ENCODE data around the gene GRAMD2A. TPM values are rescaled to one million over a fixed set of nuclear protein-coding genes. Genes with fewer than 3 reads are reported as not detected.

GRAMD2A gene
- total RNA-seq, 2 donors from 2014 or later, result 2.0 TPM

- Mint-ChIP-seq H3K27me3 (ENCODE audit: insufficient read depth) (peaks cover 29% of the 10 kb centered on the region), H3K36me3 (ENCODE audit: low read depth) (no peaks in the 10 kb centered on the region)
Measured at GRCh38 chr15:72182244-72182643, 15.3 kb downstream of the GRAMD2A start.

GRCh38 chr15:72180761-72181324, 16.7 kb downstream of the GRAMD2A start:
- Mint-ChIP-seq H3K36me3 (ENCODE audit: low read depth) (no peaks in the 10 kb centered on the region), H3K27ac (no peak overlapping the region), H3K9me3 (no peaks in the 10 kb centered on the region), H3K4me1 (peaks cover 7% of the 10 kb centered on the region), H3K4me3 (no peak overlapping the region), H3K27me3 (ENCODE audit: insufficient read depth) (peaks cover 29% of the 10 kb centered on the region)
- no peak overlapping the region for H3K9ac ChIP-seq (ENCODE audit: extremely low read depth, low read length, poor library complexity, severe bottlenecking)
- no peak for TF ChIP-seq CTCF (conservative IDR thresholded peaks at IDR 0.05)
- peak; percentile 27 for DNase-seq
- peaks cover 5% of the 10 kb centered on the region for H3K4me1 ChIP-seq (ENCODE audit: control insufficient read depth, insufficient read depth, low read length)
- no peaks in the 10 kb centered on the region for H3K9me3 ChIP-seq (ENCODE audit: control insufficient read depth, low read length)
- H3K27ac ChIP-seq (ENCODE audit: low read depth, low read length), result peak overlapping the region; percentile 58
- no peaks in the 10 kb centered on the region for H3K36me3 ChIP-seq (ENCODE audit: control insufficient read depth, insufficient read depth, low read length)
- peaks cover 30% of the 10 kb centered on the region for H3K27me3 ChIP-seq (ENCODE audit: control insufficient read depth, insufficient read depth, low read length, poor library complexity, severe bottlenecking)
- WGBS, 2 experiments (ENCODE audit: insufficient coverage in 1 of 2, insufficient read length in 1 of 2), result 94 to 97% methylated on average over 3 to 5 of the region's 5 CpGs
- H3K4me3 ChIP-seq (ENCODE audit: low read length), result no peak overlapping the region

More at GRCh38 chr15:72182244-72182643, 15.3 kb downstream of the GRAMD2A start:
- no peaks in the 10 kb centered on the region for H3K9me3 Mint-ChIP-seq
- H3K4me1 Mint-ChIP-seq, result peaks cover 7% of the 10 kb centered on the region
- no peak overlapping the region for H3K9ac ChIP-seq (ENCODE audit: extremely low read depth, low read length, poor library complexity, severe bottlenecking)
- peaks cover 30% of the 10 kb centered on the region for H3K27me3 ChIP-seq (ENCODE audit: control insufficient read depth, insufficient read depth, low read length, poor library complexity, severe bottlenecking)
- H3K27ac Mint-ChIP-seq, result no peak overlapping the region
- H3K4me1 ChIP-seq (ENCODE audit: control insufficient read depth, insufficient read depth, low read length), result peaks cover 5% of the 10 kb centered on the region
- H3K9me3 ChIP-seq (ENCODE audit: control insufficient read depth, low read length), result no peaks in the 10 kb centered on the region
- WGBS, 2 experiments (ENCODE audit: insufficient coverage in 1 of 2, insufficient read length in 1 of 2), result 93% methylated on average over 2 of the region's 3 CpGs; no CpG with 5 or more reads in 1 of the 2 experiments
- no peak overlapping the region for H3K4me3 Mint-ChIP-seq
- no peak overlapping the region for H3K4me3 ChIP-seq (ENCODE audit: low read length)
- no peak for DNase-seq
- H3K36me3 ChIP-seq (ENCODE audit: control insufficient read depth, insufficient read depth, low read length), result no peaks in the 10 kb centered on the region
- no peak for TF ChIP-seq CTCF (conservative IDR thresholded peaks at IDR 0.05)
- no peak overlapping the region for H3K27ac ChIP-seq (ENCODE audit: low read depth, low read length)

GRCh38 chr15:72179950-72180581, 17.5 kb downstream of the GRAMD2A start:
- H3K9me3 ChIP-seq (ENCODE audit: control insufficient read depth, low read length), result no peaks in the 10 kb centered on the region
- Mint-ChIP-seq H3K4me1 (peaks cover 7% of the 10 kb centered on the region), H3K9me3 (no peaks in the 10 kb centered on the region), H3K27me3 (ENCODE audit: insufficient read depth) (peaks cover 25% of the 10 kb centered on the region), H3K27ac (no peak overlapping the region), H3K36me3 (ENCODE audit: low read depth) (no peaks in the 10 kb centered on the region), H3K4me3 (no peak overlapping the region)
- H3K27me3 ChIP-seq (ENCODE audit: control insufficient read depth, insufficient read depth, low read length, poor library complexity, severe bottlenecking), result peaks cover 24% of the 10 kb centered on the region
- H3K36me3 ChIP-seq (ENCODE audit: control insufficient read depth, insufficient read depth, low read length), result no peaks in the 10 kb centered on the region
- H3K27ac ChIP-seq (ENCODE audit: low read depth, low read length), result peak overlapping the region; percentile 58
- H3K4me3 ChIP-seq (ENCODE audit: low read length), result no peak overlapping the region
- H3K9ac ChIP-seq (ENCODE audit: extremely low read depth, low read length, poor library complexity, severe bottlenecking), result no peak overlapping the region
- TF ChIP-seq CTCF (conservative IDR thresholded peaks at IDR 0.05), result no peak
- WGBS, 2 experiments (ENCODE audit: insufficient coverage in 1 of 2, insufficient read length in 1 of 2), result 86% methylated on average over 11 to 16 of the region's 16 CpGs
- DNase-seq, result peak; percentile 68
- peaks cover 5% of the 10 kb centered on the region for H3K4me1 ChIP-seq (ENCODE audit: control insufficient read depth, insufficient read depth, low read length)
